Body of pancreas (tissue), 4 donors: ENCODE measurements around the gene B3GLCT. TPM values are rescaled to one million over a fixed set of nuclear protein-coding genes. Genes with fewer than 3 reads are reported as not detected.

ENCODE experiments used
- ATAC-seq: fragments of 150-250 bp; one replicate; pipeline ENCODE4 v1.9.1; 2016
- DNase-seq, 4 donors: peaks; one replicate each; pipeline ENCODE4 v3.0.0-alpha.2; 2019
- H3K27ac ChIP-seq, 4 donors: fragments of 200-600 bp; sonication (generic); 1 replicate in 3 of 4; 2 replicates in 1 of 4; pipeline versions ENCODE4 v1.5.1 to v1.6.1; 2016 to 2019; ENCODE audit warnings: mild to moderate bottlenecking in 1 of 4, mixed read lengths in 1 of 4, moderate library complexity in 1 of 4
- H3K27me3 ChIP-seq, 2 donors: fragments of 200-600 bp; sonication (generic); one replicate each; pipeline ENCODE4 v1.6.0; 2016; ENCODE audit warnings: mild to moderate bottlenecking in 1 of 2
- H3K36me3 ChIP-seq, 2 donors: fragments of 200-600 bp; sonication (generic); replicated peaks in 1 of 2; 2 replicates each; pipeline ENCODE4 v1.5.1; 2016; ENCODE audit warnings: low read depth in 2 of 2; ENCODE audit not compliant: insufficient read depth in 1 of 2
- H3K4me1 ChIP-seq: fragments of 200-600 bp; sonication (generic); one replicate; pipeline ENCODE4 v1.6.0; 2016
- H3K4me3 ChIP-seq, 2 donors: fragments of 200-600 bp; sonication (generic); 1 replicate in 1 of 2; 2 replicates in 1 of 2; pipeline ENCODE4 v1.5.1; 2016 to 2019
- H3K9me3 ChIP-seq, 3 donors: fragments of 200-600 bp; sonication (generic); 1 replicate in 2 of 3; 2 replicates in 1 of 3; pipeline ENCODE4 v1.5.1; 2016
- CTCF ChIP-seq, 7 experiments: fragments of 450-650 bp in 4 of 7; fragments of 200-600 bp in 3 of 7; sonication (generic) in 3 of 7; IDR thresholded peaks; one replicate each; pipeline ENCODE4 v1.5.1; 2016 to 2019; ENCODE audit warnings: antibody characterized with exemption in 7 of 7
- POLR2A ChIP-seq, 3 donors: fragments of 450-650 bp; IDR thresholded peaks; one replicate each; pipeline ENCODE4 v1.6.1; 2016; ENCODE audit warnings: antibody characterized with exemption in 3 of 3, mild to moderate bottlenecking in 2 of 3
- WGBS, 2 donors: methylation state at CpG; one replicate each; pipeline ENCODE4 v1.1.5; 2017; 5-methylcytosine and 5-hydroxymethylcytosine counted together
- intact Hi-C: fragments of 100-400 bp; cut with DNase I; formaldehyde crosslinking; loops from one replicate; pipeline ENCODE4 v1.15.1; 2023
- total RNA-seq, 2 donors: library from RNA; depleted of rRNA; stranded (reverse); fragments of >200 nt; gene quantifications; one replicate each; pipeline ENCODE4 v1.1.0, GENCODE V29; 2016

The B3GLCT gene
- total RNA-seq, 2 donors from 2014 or later = 2.0 to 5.2 TPM

- Histone ChIP-seq H3K4me1 (no peaks in the 10 kb centered on the region), H3K27ac (no peak overlapping the region), H3K4me3 (no peak overlapping the region), H3K9me3 (no peaks in the 10 kb centered on the region), H3K27me3 (no peaks in the 10 kb centered on the region), H3K36me3 (no peaks in the 10 kb centered on the region)
- intact Hi-C loops = no loop called here
- DNase-seq = no peak
- ATAC-seq = no peak
- TF ChIP-seq POLR2A (IDR thresholded peaks at IDR 0.05) = no peak
- 72 to 73% methylated on average over 4 of the region's 4 CpGs for WGBS, 2 donors
These were observed 8.0 kb upstream of the B3GLCT start for GRCh38 chr13:31191748-31192147.

DNA sequence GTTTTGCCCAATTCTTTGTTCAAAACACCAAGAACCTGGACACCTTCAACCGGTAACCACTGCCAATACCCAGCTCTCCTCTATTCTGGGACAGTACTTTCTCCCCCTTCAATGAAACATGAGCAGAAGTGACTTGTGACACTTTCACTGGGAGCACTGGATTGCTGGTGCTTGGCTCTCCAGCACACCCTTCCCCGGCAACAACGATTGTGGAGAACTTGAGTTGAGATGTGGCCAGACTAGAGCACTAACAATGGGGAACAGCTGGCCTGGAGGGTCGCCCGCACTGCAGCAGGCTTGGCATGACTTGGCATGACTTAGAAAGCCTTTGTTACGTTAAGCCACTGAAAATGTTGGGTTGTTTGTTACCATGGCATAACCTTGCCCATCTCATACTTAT is 7.5 kb upstream of the B3GLCT start:
- intact Hi-C loops = no loop called here
- WGBS, 2 donors = 85 to 97% methylated on average over 6 of the region's 6 CpGs

GRCh38 chr13:31195616-31196015 is 4.2 kb upstream of the B3GLCT start:
- Histone ChIP-seq H3K4me3 (no peak overlapping the region), H3K27me3 (no peaks in the 10 kb centered on the region), H3K36me3 (no peaks in the 10 kb centered on the region), H3K27ac (no peak overlapping the region), H3K9me3 (no peaks in the 10 kb centered on the region), H3K4me1 (peaks cover 7% of the 10 kb centered on the region)
- TF ChIP-seq CTCF (IDR thresholded peaks at IDR 0.05) = no peak
- no peak for TF ChIP-seq POLR2A (IDR thresholded peaks at IDR 0.05)
- DNase-seq (no peak), ATAC-seq (no peak)
- WGBS, 2 donors = 92 to 94% methylated on average over 4 of the region's 4 CpGs
- intact Hi-C loops = no loop called here

More for the DNA sequence above, 7.5 kb upstream of the B3GLCT start:
- H3K27ac ChIP-seq = no peak overlapping the region
- ATAC-seq (no peak), DNase-seq (no peak)
- no peaks in the 10 kb centered on the region for H3K4me1 ChIP-seq
- H3K36me3 ChIP-seq = no peaks in the 10 kb centered on the region
- TF ChIP-seq POLR2A (IDR thresholded peaks at IDR 0.05) = no peak
- no peak for TF ChIP-seq CTCF (IDR thresholded peaks at IDR 0.05)
- H3K27me3 ChIP-seq = no peaks in the 10 kb centered on the region
- no peak overlapping the region for H3K4me3 ChIP-seq
- no peaks in the 10 kb centered on the region for H3K9me3 ChIP-seq

- intact Hi-C loops = no loop called here
- 86 to 92% methylated on average over 6 of the region's 6 CpGs for WGBS, 2 donors
- Histone ChIP-seq H3K27ac (no peak overlapping the region), H3K4me1 (peaks cover 17% of the 10 kb centered on the region), H3K4me3 (no peak overlapping the region), H3K27me3 (no peaks in the 10 kb centered on the region), H3K9me3 (no peaks in the 10 kb centered on the region), H3K36me3 (no peaks in the 10 kb centered on the region)
- TF ChIP-seq CTCF (IDR thresholded peaks at IDR 0.05) (no peak), POLR2A (IDR thresholded peaks at IDR 0.05) (no peak)
- no peak for ATAC-seq
- DNase-seq = no peak
These were observed 2.8 kb upstream of the B3GLCT start for GRCh38 chr13:31196992-31197391.

DNA sequence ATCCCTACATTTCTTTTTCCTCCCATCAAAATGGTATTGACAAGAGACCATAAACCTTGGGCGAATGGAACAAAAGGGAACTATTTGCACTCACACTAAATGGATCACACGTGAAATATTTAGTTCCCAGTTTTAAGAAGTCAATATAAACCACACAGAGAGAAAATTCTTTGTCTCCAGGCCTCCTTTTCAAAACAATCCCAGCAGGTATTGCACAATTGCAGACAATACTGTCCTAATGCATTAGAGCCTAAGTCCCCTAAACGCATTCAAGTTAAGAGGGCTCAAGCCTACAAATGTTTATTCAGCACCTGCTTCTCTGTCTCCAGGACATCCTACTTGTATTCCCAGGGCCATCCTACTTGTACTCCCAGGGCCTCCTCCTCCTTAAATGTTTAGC is 1.3 kb upstream of the B3GLCT start:
- no peak for DNase-seq
- H3K27ac ChIP-seq = no peak overlapping the region
- no peaks in the 10 kb centered on the region for H3K36me3 ChIP-seq
- no peak for TF ChIP-seq POLR2A (IDR thresholded peaks at IDR 0.05)
- TF ChIP-seq CTCF (IDR thresholded peaks at IDR 0.05) = no peak
- no peaks in the 10 kb centered on the region for H3K27me3 ChIP-seq
- H3K9me3 ChIP-seq = no peaks in the 10 kb centered on the region
- no peak overlapping the region for H3K4me3 ChIP-seq
- WGBS, 2 donors = 59 to 71% methylated on average over 3 of the region's 3 CpGs
- intact Hi-C loops = no loop called here
- no peak for ATAC-seq
- peaks cover 17% of the 10 kb centered on the region for H3K4me1 ChIP-seq
